ENCODE results near the gene LILRA5.
A peak's percentile ranks its signal among the peaks of the same experiment; 100 is the strongest.
"Not testable (repeated sequence)": the region's sequence is repeated elsewhere in the genome, so short reads cannot be mapped to it uniquely, and the experiment has no call there.

Gene LILRA5

DNA sequence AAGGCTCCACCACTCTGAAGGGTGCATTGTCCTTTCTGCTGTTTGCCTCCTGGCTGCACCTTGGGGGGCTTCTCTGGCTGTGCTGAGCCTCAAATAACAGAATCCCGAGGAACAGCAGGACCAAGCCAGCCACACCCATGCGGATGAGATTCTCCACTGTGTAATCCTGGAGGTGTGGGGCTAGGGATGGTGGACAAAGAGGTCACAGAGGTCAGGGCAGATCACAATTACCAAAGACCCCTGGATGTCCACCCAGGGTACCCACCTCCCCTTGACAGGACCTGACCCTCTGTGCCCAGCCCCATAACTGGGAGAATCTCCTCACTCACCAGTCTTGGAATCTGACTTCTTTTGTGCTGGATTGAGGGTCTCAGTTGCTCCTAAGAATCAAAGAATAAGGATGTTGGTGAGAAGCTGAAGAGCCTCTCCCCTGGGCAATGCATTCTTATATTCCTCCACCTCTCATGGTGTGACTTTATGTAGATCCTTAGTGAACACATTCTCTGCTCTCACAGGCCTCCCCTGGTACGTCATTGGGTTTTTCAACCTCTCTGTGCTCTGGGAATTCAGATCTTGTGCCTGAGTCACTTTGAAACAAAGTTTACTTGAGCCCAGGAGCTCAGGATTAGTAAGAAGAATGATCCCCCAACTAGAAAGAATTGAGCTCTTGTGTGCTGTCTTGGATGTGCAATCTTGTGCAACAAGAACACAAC is 20.8 kb upstream of the LILRA5 start:
- DNase-seq (ENCODE audit: low read depth in 2 of 2), result no peak

DNA sequence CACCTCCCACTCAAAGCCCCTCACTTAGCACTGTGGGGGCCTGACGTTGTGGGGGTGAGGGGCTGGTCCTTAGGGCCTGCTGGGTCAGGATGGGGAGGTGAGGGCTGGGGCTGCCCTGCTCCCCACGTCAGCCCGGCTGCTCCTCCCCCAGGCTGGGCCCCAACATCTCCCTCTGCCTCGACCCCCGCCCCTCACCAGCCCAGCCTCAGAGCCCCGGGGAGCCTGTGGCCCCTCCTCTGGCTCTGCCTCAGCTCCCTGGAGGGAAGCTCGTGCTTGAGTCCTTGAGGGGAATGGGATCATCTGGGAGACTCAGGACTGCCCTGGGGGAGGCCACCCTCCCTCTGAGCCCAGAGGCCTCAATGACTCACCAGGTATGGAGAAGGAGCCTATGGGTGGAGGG is 19.2 kb upstream of the LILRA5 start:
- no peak for DNase-seq (ENCODE audit: low read depth in 2 of 2)

DNA sequence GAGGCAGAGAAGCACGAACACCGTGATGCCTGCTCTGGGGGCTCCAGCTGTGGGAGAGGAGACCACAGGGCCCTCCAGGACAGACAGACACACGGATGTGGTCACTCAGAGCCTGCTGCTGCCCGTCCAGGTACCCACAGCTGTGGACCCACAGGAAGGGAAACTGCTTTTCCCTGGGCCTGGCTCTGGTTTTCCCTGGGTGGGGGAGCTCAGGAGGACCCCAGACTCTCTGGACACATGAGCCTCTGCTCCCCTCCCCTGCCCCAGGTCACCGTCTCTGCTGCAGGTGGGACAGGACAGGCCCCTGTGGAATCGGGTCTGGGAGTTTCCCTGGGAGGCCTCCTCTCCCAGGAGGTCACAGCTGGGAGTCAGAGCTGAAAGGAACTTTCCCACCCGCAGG is 18.7 kb upstream of the LILRA5 start:
- no peak for DNase-seq (ENCODE audit: low read depth in 2 of 2)

DNA sequence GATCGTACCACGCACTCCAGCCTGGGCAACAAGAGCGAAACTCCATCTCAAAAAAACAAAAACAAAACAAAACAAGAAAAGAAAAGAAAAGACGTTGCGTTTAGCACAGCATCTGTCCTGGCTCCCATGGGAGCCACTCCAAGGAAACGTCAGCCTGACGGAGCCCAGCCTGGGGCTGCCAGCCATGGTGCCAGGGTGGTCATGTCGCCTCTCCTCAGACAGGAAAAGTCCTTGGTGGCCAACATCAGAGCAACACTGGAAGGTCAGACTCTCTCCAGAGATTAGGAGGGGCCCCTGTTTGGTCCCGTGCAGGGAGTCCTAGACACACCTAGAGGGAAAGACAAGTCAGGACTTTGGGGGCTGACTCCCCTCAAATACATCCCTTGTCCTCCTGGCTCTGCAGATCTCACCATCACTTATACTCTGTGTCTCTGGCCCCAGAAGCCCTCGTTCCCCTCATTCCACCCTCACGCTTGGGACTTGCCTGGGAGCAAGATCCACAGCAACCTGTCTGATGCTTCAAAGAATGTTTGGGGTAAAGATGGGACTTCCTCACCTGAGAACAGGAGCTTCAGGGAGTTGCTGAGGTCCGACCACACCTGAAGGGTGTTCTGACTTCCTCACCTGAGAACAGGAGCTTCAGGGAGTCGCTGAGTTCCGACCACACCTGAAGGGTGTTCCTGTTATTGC is 16.7 kb upstream of the LILRA5 start:
- DNase-seq (ENCODE audit: low read depth in 2 of 2), result no peak

DNA sequence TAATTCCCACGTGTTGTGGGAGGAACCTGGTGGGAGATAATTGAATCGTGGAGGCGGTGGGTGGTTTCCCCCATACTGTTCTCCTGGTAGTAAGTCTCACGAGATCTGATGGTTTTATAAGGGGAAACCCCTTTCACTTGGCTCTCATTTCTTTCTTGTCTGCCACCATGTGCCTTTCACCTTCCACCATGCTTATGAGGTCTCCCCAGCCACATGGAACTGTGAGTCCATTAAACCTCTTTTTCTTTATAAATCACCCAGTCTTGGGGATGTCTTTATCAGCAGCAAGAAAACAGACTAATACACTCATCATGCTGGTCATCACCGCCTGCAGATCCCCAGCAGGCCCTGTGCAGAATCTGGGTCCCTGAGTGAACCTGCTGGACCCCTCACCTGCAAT is 15.8 kb upstream of the LILRA5 start:
- DNase-seq (ENCODE audit: low read depth in 2 of 2), result not testable (repeated sequence)

DNA sequence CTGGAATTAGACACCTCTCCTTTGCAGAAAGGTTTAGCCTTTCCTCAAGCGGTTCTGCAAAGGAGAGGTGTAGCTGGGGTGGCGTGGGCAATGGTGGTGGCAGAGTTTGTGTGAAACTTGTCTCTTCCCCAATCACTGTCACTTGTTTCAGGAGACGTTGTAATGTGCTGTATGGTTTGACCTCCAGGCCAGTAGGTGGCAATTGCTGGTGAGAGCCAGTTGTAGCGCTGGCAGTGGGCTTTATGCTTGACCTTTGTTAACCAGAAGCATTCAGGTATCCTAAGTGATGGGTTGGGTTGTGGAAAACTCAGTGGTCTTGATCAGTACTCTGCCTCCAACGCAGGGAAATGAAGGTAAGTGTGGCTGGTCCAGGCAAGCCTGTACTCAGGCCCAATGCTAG is 12.7 kb upstream of the LILRA5 start:
- no peak for DNase-seq (ENCODE audit: low read depth in 2 of 2)

DNA sequence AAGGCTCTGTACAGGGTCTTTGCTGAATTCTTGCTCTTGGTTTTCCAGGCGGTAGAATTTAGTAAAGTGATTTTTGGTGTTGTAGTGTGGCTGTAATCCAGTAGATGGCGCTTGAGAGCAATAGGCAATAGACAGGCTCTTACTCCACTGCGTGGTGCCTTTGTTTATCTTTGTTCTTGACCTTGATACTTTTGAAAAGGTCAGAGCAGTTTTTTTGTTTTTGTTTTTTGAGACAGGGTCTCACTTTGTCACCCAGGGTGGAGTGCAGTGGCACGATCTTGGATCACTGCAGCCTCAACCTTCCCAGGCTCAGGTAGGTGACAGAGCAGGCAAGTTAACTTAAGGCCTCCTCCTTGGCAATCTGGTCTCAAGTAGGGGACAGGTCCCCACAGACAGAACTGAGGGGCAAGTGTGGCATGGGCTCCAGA is 12.2 kb upstream of the LILRA5 start:
- DNase-seq (ENCODE audit: low read depth in 2 of 2), result peak; percentile 27 to 29

DNA sequence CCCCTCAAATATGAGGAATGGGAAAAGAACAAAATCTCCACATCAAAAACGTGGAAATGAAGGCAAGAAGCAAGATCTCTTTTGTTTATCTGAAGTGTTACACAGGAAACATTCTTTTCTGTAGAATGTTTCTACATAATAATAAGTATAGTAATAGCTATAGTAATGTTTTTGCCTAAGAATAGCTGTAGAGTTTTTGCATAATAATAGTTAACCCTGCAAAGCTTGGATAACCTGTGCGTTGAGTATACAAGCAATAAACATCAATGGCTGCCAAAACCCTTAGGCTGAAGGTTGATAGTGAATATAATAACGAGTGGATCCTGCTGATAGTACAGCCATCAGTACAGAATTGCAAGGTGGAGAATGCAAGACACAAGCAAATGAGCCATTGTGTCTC is 11.1 kb upstream of the LILRA5 start:
- no peak for DNase-seq (ENCODE audit: low read depth in 2 of 2)

DNA sequence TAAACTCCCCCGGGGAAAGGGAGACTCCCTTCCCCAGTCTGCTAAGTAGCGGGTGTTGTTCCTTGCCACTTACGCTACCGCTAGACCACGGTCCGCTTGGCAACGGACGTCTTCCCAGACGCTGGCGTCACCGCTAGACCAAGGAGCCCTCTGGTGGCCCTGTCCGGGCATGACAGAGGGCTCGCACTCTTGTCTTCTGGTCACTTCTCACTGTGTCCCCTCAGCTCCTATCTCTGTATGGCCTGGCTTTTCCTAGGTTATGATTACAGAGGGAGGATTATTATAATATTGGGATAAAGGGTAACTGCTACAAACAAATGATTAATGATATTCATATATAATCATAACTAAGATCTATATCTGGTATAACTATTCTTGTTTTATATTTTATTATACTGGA is 10.0 kb upstream of the LILRA5 start:
- not testable (repeated sequence) for DNase-seq (ENCODE audit: low read depth in 2 of 2)

DNA sequence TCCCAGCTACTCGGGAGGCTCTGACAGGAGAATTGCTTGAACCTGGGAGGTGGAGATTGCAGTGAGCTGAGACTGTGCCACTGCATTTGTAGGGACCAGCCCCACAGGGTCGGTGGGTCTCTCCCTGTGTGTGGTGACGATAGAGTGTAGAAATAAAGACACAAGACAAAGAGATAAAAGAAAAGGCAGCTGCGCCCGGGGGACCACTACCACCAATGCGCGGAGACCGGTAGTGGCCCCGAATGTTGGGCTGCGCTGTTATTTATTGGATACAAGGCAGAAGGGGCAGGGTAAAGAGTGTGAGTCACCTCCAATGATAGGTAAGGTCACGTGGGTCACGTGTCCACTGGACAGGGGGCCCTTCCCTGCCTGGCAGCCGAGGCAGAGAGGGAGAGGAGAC is 9.3 kb upstream of the LILRA5 start:
- DNase-seq (ENCODE audit: low read depth in 2 of 2), result not testable (repeated sequence)

DNA sequence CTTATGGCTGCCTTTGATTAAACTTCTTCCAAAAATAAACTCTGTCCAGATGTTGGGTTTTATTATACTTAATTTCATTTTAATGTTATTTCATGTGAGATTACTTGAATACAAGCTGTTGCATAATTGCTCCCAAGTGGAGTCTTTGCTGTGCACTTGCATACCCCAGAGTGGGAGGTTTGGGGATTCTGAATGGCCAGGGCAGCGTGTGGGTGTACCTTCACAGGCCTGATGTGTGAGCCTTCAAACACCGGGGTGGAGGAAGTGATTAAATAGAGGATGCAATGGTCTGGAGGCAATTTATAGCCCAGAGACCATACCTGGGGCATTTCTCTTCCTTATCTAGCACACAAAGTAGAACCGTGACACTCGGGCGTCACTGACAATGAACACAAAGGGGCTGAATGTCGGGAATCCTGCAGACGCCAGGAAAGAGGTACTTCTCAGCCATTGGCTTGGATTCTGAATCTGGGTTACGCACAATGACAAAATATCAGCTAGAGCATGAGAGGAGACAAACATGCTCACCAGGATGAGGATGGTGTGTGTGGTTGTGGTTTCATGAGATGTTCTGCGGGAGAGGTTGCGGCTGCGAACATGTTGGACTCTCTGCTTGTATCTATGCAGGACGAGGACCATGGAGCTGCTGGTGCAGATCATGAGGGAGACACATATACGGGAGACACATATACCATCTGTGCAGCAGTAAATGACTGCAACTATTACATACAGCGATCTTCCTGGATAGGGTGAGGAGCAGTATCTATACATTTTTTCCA is 7.1 kb upstream of the LILRA5 start:
- no peak for DNase-seq (ENCODE audit: low read depth in 2 of 2)

DNA sequence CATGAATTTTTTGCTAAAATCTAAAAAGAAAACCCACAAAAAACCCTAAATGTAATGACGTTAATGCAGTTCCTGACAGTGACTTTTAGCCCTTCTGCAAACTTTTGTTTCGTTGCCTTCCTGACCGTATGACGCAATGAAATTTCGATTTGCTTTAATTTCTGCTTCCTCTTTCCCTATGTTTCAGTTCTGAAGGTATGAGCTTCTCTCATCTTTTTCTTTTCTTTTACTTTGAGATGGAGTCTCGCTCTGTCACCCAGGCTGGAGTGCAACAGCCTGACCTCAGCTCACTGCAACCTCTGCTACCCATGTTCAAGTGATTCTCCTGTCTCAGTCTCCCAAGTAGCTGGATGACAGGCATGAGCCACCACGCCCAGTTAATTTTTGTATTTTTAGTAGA is 6.1 kb upstream of the LILRA5 start:
- DNase-seq (ENCODE audit: low read depth in 2 of 2), result no peak

DNA sequence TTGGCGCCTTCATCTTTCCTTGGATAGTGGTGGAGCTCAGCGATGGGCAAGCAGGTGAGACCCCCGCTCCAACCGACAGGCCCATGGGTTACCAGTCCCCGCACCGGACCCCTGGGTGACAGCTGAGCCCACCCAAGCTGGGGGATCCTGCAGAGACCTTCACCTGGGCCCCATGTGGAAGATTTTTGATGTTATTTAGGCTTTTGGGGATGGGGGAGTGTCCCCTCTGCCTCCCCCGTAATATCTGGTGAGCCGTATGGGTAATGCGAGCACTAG is 4.9 kb upstream of the LILRA5 start:
- no peak for DNase-seq (ENCODE audit: low read depth in 2 of 2)

DNA sequence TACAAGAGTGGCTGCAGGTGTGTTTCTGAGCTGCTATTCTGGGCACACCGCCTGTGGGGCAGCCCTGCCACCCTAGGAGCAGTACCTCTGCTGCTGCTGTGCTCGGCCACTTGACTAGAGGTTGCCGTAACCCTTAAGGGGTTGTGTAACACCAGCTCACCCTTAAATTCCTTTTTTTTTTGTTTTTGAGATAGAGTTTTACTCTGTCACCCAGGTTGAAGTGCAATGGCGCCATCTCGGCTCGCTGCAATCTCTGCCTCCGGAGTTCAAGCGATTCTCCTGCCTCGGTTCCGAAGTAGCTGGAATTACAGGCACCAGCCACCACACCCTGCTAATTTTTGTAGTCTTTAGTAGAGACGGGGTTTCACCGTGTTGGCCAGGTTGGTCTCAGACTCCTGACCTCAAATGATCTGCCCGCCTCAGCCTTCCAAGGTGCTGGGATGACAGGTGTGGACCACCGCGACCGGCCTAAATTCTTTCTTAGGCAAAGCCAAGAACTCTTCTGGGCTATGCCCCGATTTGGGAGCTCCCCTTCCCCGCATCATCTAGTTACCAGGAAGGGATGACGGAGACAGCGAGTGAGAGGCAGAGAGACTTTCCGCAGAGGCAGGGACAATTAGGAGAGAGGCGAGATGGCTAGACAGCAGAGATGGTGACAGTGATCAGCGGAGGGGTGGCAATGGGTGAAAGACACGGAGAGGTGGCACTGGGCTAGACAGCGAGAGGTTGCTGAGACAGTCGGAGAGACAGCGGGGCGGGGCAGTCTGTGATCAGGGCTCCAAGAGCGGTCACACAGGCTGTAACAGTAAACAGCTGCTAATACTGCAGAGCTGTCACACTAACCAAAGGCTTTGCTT is 4.4 kb upstream of the LILRA5 start:
- no peak for DNase-seq (ENCODE audit: low read depth in 2 of 2)

DNA sequence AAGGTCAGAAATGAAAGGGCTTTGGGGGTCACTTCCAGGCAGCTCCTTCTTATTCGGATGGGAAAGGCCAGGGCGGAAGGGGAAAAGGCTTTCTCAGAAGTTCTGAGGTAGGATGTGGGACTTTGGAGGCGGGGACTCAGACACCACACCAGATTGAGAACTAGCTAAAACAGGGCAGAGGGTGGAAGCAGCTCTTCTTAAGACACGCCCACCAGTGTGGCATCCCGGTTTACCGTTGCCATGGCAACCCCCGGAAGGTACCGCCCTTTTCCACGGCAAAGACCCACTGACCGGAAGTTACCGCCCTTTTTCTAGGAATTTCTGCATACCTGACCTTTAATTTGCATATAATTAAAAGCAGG is 3.8 kb upstream of the LILRA5 start:
- no peak for DNase-seq (ENCODE audit: low read depth in 2 of 2)

DNA sequence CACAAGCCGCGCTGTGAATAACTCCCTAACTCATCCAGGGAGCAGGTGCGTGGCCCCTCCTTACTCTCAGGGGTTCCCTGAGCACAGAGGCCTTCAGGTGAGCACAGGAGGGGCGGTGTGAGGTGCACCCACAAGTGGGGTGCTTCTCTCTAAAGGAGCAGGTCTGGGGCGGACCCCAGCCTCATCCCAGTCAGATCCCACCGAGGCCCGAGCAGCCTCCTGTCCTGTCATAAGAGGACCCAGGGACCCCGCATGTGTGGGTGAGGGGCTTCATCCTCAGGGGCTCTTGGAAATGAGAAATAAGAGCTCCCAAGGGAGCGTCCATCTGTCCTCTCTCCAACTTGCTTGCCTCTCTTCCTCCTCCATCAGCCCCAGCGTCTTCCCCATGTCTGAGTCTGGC is 3.0 kb upstream of the LILRA5 start:
- DNase-seq (ENCODE audit: low read depth in 2 of 2), result no peak

DNA sequence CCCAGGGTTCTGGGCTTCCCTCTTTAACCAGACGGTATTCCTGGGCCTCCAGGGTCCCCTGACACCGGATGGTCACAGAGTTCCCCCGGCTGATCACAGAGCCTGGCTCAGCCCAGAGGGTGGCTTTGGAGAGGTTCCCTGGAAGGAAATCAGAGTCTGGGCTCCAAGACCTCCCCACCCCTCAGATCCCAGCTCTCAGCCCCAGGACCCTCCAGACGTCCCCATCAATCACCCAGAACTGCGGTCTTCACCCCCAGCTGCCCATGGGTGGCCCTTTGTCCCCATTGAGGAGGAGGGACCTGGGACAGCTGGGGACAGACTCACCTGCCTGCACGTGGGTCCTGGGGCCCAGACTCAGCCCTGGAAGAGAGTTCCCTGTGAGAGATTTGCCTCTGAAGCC is 955 bp downstream of the LILRA5 start:
- DNase-seq (ENCODE audit: low read depth in 2 of 2), result no peak

DNA sequence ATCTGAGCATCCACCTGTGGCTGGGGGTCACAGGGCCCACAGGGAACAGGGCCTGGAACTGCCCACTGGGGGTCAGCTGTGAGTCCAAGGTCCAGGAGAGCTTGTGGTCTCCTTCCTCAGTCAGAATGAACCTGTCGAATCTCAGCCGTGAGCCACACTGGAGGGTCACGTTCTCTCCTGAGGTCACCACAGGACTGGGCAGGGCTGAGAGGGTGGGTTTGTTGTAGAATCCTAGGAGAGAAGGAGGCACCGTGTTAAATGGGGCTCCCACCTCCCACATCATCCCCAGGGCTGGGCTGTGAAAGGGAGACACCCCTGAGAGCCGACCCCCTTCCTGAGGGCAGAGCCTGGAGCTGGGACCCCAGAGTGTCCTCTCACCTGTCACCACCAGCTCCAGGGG is 1.5 kb downstream of the LILRA5 start:
- DNase-seq (ENCODE audit: low read depth in 2 of 2), result no peak

DNA sequence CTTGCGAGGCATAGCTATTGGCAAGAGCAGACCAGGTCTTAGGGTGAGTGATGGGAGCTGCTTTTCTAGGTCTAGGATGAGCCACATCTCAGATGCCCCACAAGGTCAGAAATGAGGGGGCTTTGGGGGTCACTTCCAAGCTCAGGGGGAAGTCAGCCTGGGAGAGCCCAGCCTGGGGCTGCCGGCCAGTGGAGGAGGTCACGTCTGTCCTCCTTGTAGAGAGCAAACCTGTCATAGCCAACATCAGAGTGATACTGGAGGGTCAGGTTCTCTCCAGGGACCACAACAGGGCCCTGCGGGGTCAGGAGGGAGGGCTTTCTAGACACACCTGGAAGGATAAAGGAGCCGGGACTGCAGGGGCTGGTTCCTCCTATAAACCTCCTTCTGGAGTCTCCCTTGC is 2.4 kb downstream of the LILRA5 start:
- DNase-seq (ENCODE audit: low read depth in 2 of 2), result no peak

DNA sequence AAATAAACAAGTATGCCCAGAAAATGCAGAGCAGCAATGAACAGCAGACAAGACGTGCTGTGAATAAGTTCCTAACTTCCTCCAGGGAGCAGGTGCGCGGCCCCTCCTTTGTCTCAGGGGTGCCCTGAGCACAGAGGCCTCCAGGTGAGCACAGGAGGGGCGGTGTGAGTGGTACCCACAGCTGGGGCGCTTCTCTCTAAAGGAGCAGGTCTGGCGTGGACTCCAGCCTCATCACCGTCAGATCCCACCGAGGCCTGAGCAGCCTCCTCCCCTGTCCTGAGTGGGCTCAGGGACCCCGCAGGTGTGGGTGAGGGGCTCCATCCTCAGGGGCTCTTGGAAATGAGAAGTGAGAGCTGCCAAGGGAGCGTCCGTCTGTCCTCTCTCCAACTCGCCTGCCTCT is 3.2 kb downstream of the LILRA5 start:
- DNase-seq (ENCODE audit: low read depth in 2 of 2), result no peak

DNA sequence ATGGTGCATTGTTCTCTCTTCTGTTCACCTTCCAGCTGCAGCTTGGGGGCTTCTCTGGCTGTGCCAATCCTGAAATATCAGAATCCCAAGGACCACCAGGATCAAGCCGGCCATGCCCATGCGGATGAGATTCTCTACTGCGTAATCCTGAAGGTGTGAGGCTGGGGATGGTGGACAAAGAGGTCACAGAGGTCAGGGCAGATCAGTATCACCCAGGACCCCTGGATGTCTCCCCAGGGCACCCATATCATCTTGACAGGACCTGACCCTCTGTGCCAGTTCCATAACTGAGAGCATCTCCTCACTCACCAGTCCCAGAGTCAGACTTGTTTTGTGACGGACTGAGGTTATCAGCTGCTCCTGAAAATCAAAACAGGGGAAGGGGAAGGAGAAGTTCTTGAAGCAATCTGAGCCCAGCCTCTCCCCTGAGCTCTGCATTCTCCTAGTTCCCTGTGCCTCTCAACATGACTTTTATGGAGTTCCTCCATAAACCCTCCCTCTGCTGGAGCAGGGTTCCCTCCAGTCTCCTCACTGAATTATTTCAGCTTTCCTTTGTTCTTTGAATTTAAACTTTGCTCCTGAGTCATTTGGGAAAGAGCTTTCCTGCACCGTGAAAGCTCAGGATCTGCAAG is 5.5 kb downstream of the LILRA5 start:
- DNase-seq (ENCODE audit: low read depth in 2 of 2), result no peak

DNA sequence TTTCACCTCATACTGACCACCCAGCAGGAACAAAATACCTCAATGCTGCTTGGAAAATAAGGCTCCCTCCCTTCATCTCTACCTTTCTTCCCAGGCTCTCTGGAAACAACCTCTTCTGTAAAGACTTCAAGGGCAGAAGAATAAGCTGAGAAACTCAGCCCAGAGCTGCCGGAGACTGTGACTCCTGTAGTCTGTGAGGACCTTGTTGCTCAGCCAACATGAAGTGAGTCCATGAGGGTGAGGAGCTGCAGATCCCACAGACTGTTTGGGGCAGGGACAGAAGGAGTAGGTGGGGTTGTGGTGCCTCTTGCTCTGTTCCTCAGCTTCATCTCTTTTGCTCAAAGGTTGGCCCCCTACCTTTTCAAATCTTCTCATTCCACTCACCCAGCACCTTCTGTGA is 7.8 kb downstream of the LILRA5 start:
- no peak for DNase-seq (ENCODE audit: low read depth in 2 of 2)

Data from stimulated activated CD8-positive, alpha-beta memory T cell treated with anti-CD3 and anti-CD28 coated beads, Interleukin-7, amount 100 ng/mL, for 1 hour (primary cell).